Osteocyte (in vitro differentiated cells): Measurements from ENCODE around the gene PYGB. TPM values are rescaled to one million over a fixed set of nuclear protein-coding genes. Genes with fewer than 3 reads are reported as not detected.

Source experiments
- DNase-seq: peaks from one replicate; pipeline ENCODE4 v3.0.0; 2021; ENCODE audit warnings: mixed read lengths; ENCODE audit not compliant: unreplicated experiment; ENCODE audit errors: extremely low spot score
- H3K27ac Mint-ChIP-seq: one replicate; pipeline ENCODE4 v1.8.0; 2021; ENCODE audit warnings: mild to moderate bottlenecking, mixed read lengths; ENCODE audit not compliant: unreplicated experiment
- H3K27me3 Mint-ChIP-seq: one replicate; pipeline ENCODE4 v1.8.0; 2021; ENCODE audit warnings: mixed read lengths; ENCODE audit not compliant: unreplicated experiment
- H3K36me3 Mint-ChIP-seq: one replicate; pipeline ENCODE4 v1.8.0; 2021; ENCODE audit warnings: mixed read lengths; ENCODE audit not compliant: unreplicated experiment
- H3K4me1 Mint-ChIP-seq: one replicate; pipeline ENCODE4 v1.8.0; 2021; ENCODE audit warnings: mixed read lengths; ENCODE audit not compliant: unreplicated experiment
- H3K4me3 Mint-ChIP-seq: one replicate; pipeline ENCODE4 v1.8.0; 2021; ENCODE audit warnings: mild to moderate bottlenecking, moderate library complexity, mixed read lengths; ENCODE audit not compliant: unreplicated experiment
- H3K9me3 Mint-ChIP-seq: one replicate; pipeline ENCODE4 v1.8.0; 2021; ENCODE audit warnings: mixed read lengths; ENCODE audit not compliant: unreplicated experiment
- total RNA-seq: library from RNA; stranded (reverse); gene quantifications from 2 replicates; pipeline ENCODE4 v1.2.1, GENCODE V29; 2021
- TF ChIP-seq, protein P1 (sequence below): fragments of 200-600 bp; sonication (generic); IDR thresholded peaks from 2 replicates; pipeline ENCODE4 v1.5.0; 2021; ENCODE audit warnings: antibody characterized with exemption, mild to moderate bottlenecking, moderate library complexity

Gene PYGB
- total RNA-seq, 1 donor from 2014 or later = 234 TPM

GRCh38 chr20:25280051-25280573 is 32.2 kb downstream of the PYGB start:
- Mint-ChIP-seq H3K36me3 (peaks cover 40% of the 10 kb centered on the region), H3K9me3 (no peaks in the 10 kb centered on the region), H3K27ac (no peak overlapping the region), H3K27me3 (no peaks in the 10 kb centered on the region), H3K4me3 (no peak overlapping the region), H3K4me1 (no peaks in the 10 kb centered on the region)
- DNase-seq = no peak
- TF ChIP-seq, protein P1, sequence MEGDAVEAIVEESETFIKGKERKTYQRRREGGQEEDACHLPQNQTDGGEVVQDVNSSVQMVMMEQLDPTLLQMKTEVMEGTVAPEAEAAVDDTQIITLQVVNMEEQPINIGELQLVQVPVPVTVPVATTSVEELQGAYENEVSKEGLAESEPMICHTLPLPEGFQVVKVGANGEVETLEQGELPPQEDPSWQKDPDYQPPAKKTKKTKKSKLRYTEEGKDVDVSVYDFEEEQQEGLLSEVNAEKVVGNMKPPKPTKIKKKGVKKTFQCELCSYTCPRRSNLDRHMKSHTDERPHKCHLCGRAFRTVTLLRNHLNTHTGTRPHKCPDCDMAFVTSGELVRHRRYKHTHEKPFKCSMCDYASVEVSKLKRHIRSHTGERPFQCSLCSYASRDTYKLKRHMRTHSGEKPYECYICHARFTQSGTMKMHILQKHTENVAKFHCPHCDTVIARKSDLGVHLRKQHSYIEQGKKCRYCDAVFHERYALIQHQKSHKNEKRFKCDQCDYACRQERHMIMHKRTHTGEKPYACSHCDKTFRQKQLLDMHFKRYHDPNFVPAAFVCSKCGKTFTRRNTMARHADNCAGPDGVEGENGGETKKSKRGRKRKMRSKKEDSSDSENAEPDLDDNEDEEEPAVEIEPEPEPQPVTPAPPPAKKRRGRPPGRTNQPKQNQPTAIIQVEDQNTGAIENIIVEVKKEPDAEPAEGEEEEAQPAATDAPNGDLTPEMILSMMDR = no peak

DNA sequence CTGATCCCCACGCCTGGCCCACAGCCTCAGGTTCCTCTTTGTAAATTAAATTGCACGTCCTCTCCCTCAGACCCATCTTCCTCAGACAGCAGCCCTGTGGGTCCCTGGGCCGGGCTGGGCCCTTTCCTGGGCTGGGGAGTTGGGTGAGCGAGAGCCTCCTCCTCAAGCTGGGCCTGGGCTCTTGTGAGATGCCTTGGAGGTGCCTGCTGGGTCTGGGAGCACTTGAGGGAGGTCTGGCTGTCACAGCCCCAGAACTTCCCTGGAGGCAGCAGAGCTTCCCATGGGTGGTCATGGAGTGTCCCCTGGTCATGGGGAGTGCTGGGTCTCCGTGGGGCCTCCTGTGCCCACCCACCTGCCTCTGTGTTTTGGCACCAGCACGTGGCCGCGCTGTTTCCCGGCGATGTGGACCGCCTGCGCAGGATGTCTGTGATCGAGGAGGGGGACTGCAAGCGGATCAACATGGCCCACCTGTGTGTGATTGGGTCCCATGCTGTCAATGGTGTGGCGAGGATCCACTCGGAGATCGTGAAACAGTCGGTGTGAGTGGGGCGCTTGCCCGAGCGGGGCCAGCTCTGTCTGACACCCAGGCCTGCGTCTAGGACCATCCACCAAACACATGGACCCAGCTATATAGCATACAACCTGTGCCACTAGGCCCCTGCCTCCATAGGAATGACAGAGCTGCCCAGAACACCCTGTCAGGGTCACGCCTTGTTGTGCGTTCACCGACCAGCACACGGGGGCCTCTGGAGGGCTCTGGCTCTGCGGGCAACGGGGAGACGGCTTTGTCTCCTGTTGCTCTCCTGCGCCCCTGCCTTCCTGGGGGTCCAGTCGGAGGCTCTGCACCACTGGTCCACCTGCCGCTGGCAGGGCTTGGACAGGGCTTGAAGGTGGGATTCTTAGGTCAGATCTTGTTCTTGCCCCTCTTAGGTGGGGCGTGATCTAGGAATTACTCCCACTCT is 33.0 kb downstream of the PYGB start:
- H3K27ac Mint-ChIP-seq = no peak overlapping the region
- no peaks in the 10 kb centered on the region for H3K27me3 Mint-ChIP-seq
- TF ChIP-seq, protein P1 = no peak
- no peak for DNase-seq
- no peaks in the 10 kb centered on the region for H3K9me3 Mint-ChIP-seq
- H3K4me1 Mint-ChIP-seq = no peaks in the 10 kb centered on the region
- H3K4me3 Mint-ChIP-seq = no peak overlapping the region
- peaks cover 41% of the 10 kb centered on the region for H3K36me3 Mint-ChIP-seq

GRCh38 chr20:25281541-25281991 is 33.7 kb downstream of the PYGB start:
- peaks cover 43% of the 10 kb centered on the region for H3K36me3 Mint-ChIP-seq
- no peak for DNase-seq
- H3K27ac Mint-ChIP-seq = no peak overlapping the region
- TF ChIP-seq, protein P1 = no peak
- no peaks in the 10 kb centered on the region for H3K9me3 Mint-ChIP-seq
- H3K4me3 Mint-ChIP-seq = no peak overlapping the region
- no peaks in the 10 kb centered on the region for H3K27me3 Mint-ChIP-seq
- no peaks in the 10 kb centered on the region for H3K4me1 Mint-ChIP-seq

DNA sequence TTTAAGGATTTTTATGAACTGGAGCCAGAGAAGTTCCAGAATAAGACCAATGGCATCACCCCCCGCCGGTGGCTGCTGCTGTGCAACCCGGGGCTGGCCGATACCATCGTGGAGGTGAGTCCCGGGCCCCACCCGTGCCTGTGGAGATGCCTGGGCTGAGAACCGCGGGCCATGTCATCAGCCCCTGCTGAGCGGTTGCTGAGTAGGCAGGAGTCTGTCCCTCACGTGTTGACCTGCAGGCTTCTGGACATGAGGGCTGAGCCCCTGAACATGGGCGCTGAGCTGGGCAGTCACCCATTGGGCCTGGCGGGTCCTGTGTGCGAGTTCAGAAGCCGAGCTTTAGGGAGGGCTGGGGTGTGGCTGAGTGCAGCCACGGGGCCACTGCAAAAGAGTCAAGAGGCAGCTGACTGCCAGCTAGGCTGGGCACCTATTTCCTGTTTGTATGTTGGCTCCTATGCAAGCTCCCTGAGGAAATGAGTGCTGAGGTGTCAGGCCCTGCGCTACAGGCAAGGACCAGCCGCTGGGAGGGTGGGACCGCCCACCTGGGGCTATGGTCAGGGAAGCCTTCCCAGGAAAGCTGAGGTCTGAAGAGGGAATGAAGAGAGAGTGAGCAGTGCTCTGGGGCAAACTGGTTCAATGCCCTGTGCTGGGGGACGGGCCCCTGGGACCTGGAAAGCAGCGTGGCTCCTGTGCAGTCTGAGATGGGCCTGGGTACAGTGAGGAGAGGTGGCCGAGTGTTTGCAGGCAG is 34.3 kb downstream of the PYGB start:
- no peaks in the 10 kb centered on the region for H3K9me3 Mint-ChIP-seq
- H3K4me3 Mint-ChIP-seq = no peak overlapping the region
- H3K4me1 Mint-ChIP-seq = no peaks in the 10 kb centered on the region
- DNase-seq = no peak
- peaks cover 44% of the 10 kb centered on the region for H3K36me3 Mint-ChIP-seq
- H3K27me3 Mint-ChIP-seq = no peaks in the 10 kb centered on the region
- H3K27ac Mint-ChIP-seq = peak overlapping the region; percentile 46
- TF ChIP-seq, protein P1 = no peak
